ENCODE measurements around the gene S100A9.
"Not testable (repeated sequence)": the region's sequence is repeated elsewhere in the genome, so short reads cannot be mapped to it uniquely, and the experiment has no call there.

S100A9 gene

GRCh38 chr1:153390938-153391710 lies 33.5 kb downstream of the S100A9 start, which contains the start of gene S100A8:
Gene S100A8 (minus strand): TSS chr1:153391073. CDS start chr1:153390535, 538 bp downstream.
- DNase-seq: no peak

DNA sequence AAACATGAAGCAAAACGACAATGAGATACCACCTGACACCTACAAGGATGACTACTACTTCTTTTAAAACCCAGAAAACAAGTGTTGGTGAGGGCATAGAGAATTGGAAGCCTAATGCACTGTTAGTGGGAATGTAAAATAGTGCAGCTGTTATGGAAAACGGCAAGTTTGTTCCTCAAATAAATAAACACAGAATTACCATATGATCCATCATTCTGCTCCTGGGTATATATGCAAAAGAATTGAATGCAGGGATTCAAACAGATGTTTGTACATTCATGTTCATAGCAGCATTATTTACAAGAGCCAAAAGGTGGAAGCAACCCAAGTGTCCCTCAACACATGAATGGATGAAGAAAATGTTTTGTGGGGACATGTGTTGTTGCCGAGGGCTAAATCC lies 34.6 kb downstream of the S100A9 start:
- DNase-seq: no peak

DNA sequence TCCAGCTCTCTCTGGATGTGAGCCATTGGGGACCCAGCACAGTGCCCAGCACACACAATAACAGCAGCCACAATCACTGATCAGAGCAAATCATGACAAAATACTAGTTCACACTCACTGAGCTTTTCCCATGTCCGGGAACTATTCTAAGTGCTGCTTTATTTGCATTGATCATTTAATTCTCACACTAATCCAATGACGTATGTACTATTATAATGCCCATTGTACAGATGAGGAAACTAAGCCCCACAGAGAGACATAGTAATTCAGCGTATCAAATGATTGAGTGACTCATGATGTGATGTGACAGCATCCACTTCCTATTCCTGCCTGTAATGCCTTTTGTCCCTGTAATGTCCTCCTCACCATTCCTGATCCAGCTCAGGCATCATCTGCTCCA lies 35.2 kb downstream of the S100A9 start:
- DNase-seq: no peak

GRCh38 chr1:153393926-153394325 lies 36.3 kb downstream of the S100A9 start:
- no peak for DNase-seq

DNA sequence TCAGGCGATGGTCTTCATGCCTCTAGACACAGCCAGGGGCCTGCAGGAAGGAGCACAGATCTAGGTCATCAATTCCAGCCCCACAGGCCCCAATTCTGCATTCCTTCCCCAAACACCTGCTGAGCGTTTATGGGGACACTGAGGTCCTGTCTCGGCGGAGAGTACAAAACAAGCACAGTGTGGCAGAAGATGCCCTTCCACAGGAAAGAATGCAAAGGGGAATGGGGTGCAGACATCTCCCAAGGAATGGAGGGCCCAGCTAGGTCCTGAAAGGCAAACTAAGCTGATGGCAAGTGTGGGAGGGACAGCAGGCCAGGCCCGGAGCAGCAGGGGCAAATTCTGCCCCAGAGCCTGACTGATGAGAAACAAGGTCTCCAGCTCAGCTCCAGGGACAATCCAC lies 36.7 kb downstream of the S100A9 start:
- DNase-seq: no peak

DNA sequence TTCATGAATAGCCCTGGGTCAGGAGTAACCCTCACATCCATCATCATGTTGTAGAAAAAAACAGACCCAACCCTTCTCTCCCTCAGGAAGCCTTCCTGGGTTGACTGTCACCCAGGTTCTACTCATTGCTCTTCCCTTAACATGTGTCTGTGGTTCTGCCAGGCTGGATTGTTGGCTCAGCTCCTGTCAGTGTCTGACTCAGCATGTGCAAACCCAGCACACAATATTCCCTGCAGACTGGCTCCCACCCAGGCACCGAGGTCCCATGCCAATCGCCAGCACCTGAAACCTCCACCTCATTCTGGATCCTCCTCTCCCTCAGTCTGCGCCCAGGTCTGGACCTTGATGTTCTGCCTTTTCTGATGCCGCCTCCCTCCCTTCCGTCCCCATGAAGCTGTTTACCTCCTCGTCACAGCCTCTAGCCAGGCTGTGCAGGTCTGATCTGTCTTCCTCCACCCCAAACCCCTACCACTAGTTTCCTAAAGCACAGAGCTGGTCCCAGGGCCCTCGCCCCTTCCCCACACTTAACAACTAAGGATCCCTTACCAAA lies 37.6 kb downstream of the S100A9 start:
- DNase-seq: no peak

DNA sequence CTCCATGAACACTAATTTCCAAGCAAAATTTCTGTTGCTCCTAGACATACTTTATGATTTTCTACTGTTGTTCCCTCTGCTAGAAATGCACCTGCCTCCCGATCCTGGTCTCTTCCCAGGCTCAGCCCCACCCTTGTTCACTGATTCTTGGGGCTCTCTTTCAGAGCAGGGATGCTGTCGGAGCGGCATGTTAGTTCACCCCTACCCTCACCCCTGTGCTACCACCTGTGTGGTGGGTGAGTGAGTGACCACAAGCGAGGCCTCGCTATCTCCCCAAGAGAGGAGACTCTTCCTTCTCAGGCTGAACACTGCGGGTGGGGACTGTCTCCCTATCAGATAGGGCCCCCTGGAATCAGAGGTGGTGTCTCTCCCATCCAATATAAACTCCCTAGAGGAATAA lies 38.1 kb downstream of the S100A9 start:
- DNase-seq: no peak

- no peak for DNase-seq
Measured at GRCh38 chr1:153396461-153396860, 38.8 kb downstream of the S100A9 start.

DNA sequence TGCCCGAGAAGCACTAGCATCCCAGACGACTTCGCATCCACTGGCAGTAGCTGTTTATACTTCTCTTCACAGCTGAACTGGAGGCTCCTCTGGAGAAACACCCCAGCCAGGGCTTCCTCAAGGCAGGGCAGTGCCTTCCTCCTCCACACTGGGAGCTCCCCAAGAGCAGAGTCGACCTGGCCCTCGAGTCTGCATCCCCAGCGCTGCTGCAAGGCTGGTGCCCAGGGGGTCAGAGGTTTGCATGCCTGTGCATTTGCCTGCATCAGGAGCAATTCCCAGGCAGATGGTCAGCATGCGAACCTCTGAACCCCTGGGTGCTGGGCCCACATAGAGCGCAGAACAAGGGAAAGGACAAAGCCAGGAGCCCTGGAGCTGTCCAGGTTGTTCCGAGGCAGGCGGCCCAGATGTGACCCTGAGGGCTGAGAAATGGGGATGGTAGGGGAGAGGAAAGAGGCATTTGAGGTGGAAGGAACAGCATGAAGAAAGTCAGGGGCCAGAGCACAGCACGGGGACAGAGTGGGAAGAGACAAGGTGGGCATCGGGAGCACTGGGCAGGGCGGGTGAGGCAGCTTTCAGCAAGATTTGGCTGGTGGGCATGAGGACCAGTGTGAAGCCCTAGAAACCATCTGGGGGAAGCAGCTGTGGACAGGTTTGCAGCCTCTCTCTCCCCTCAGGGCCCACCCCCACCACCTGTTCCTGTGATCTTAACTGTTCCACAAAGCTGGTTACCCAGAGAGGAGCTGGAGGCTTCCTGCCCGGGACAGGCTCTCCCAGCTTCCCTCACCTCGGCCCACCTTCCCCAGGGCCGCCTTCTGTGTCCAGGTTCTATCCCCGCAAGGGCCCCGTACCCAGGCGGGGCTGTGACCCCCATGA lies 39.6 kb downstream of the S100A9 start:
- DNase-seq: no peak

- no peak for DNase-seq
Measured at GRCh38 chr1:153397924-153398651, 40.4 kb downstream of the S100A9 start.

GRCh38 chr1:153399401-153400055 lies 41.9 kb downstream of the S100A9 start:
- DNase-seq: no peak

DNA sequence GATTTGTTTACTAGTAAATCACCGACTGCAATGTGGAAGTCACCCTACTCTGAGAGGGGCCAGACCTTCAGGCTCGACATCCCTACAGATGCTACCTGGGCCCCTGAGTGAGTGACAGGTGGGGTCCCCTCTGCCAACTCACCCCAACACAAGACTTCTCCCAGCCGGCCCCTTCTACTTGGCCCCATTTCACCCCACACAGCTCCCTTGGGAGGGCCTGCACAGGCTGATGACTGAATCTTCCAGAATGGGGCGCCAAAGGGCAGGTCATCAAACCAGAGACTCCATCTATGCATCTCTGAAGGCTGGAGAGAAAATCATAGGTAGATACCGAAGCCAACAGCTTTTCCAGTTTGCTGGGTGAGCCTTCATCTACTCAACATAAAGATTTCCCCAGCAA lies 42.6 kb downstream of the S100A9 start:
- no peak for DNase-seq

- DNase-seq: no peak
Measured at GRCh38 chr1:153401461-153401860, 43.8 kb downstream of the S100A9 start.

DNA sequence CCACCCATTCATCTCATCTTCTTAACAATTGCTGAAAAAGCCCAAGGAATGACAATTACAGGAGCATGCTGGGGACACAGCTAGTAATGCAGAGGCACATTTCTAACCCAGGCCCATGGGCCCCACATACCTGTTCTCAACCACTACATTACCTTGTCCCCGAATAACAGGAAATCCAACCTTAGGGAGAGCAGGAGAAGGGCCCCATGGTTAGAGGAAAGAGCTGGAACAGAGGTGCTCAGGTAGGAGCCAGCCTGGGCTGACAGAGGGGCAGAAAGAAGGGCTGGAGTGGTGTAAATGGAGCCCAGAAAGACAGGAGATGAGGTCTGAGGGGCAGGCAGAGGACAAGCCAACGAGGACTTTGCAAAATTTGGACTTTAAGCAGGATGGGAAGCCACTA lies 44.6 kb downstream of the S100A9 start:
- DNase-seq: no peak

- no peak for DNase-seq
Measured at GRCh38 chr1:153403421-153404085, 45.9 kb downstream of the S100A9 start.

DNA sequence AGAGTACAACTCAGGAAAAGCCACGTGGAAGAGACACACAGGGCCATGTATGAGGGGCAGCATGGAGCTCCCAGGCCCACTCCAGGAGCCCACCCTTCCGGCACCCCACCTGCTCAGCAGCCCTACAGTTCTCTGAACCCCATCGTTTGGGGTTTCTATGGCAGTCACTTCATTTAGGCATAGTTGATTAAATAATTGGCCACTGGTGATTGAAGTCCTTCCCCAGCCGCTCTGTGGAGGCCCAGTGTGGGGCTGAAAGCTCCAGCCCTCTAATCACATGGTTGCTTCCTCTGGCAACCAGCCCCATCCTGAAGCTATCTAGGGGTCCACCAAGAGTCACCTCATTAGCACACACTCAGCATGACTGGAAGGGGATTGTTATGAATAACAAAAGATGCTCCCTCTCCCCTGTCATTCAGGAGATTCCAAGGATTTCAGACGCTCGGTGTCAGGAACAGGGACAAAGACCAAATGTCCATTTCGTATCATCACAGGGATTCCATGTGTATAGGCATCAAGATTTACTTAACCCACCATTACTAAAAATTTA lies 46.5 kb downstream of the S100A9 start:
- DNase-seq: no peak

DNA sequence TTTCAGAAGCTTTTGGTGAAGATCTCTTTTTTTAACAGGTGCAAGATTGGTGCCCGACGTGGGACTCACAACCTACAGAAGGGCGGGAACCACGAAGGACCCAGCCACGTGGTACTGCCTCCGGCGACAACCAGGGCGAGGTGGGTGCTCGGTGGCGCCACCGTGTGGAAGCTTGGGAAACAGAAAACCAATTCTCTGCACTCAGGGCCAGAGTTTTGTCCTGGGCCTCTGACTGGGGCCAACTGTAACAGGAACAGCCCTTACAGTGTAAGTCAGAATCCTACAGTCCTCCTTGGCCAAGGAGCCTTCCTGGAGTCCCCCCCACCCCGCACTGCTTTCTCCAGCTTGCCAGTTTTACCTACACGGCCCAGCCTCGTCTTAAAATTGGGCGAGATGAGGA lies 47.1 kb downstream of the S100A9 start:
- DNase-seq: peak; percentile 52

DNA sequence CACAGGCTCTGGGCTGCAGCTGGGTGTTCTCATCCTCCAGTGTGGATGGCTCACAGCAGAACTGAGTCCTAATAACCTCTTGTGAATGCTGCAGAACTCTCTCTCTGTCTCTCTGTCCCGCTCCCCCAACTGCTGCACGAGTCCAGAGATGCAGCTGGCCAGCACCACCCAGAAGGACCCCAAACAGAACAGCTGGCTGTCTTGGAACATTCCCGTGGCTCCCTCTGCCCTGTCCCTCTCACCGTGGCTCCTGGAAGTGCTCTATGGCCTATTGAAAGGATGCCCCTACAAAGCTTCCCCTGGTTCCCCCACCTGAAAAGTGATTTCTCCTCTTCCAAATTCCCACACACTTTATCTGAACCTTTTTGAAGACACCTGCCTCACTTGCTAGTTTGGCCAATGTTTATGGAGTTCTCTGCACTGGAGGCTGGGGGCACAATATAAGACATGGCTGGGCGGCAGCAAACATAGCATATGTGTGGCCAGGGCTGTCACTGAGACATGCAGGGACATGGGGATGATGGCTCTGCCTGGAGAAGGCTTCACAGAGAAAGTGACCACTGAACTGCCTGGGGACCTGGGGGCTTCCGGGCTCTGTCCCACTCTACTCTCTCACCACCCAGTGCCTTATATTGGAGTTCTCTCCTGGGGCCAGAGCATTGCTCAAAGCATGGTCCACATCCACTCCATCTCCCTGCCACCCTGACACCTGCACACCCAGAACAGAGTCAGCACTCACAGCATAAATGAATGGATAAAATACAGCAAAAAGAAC lies 48.4 kb downstream of the S100A9 start:
- not testable (repeated sequence) for DNase-seq

GRCh38 chr1:153407274-153407673 lies 49.6 kb downstream of the S100A9 start:
- DNase-seq: peak; percentile 6

All from CD4-positive, alpha-beta T cell treated with Interleukin-12 subunit alpha and Interleukin-12 subunit beta, for 1 hour (primary cell).